ENCODE results near the gene GBP3.
"Not testable (repeated sequence)": the region's sequence is repeated elsewhere in the genome, so short reads cannot be mapped to it uniquely, and the experiment has no call there.

GBP3 gene

DNA sequence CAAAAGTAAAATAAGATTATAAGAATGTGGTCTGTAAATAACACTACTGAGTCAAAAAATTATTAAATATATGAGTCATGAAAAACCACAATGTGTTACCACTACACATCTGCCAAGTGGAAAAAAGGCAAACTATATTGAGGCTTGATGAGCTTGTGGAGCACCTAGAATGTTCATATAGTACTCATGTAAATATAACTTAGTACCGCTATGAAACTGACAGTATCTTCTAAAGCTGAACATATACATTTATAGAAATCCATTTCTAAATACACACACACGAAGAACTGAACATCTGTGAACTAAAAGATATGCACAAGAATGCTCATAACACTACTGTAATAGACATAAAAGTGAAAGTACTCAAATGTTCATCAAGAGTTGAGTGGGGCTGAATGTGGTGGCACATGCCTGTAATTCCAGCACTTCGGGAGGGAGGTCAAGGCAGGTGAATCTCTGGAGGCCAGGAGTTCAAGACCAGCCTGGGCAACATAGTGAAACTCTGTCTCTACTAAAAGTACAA lies 18.5 kb upstream of the GBP3 start:
- no peak for TF ChIP-seq FOXK2 (IDR thresholded peaks at IDR 0.05)
- no peak for TF ChIP-seq TARDBP (IDR thresholded peaks at IDR 0.05)
- TF ChIP-seq ZNF384 (IDR thresholded peaks at IDR 0.05) = no peak
- TF ChIP-seq CTBP1 (IDR thresholded peaks at IDR 0.05; ENCODE audit: borderline replicate concordance) = no peak
- TF ChIP-seq HDGF (IDR thresholded peaks at IDR 0.05; ENCODE audit: borderline replicate concordance) = no peak
- TF ChIP-seq FOXA1 (IDR thresholded peaks at IDR 0.05) = no peak
- ChIA-PET POLR2A (no interaction called here), CTCF (no interaction called here)
- DNase-seq (ENCODE audit: extremely low spot score) = no peak

- ChIA-PET CTCF (no interaction called here), POLR2A (no interaction called here)
- no peak for DNase-seq (ENCODE audit: extremely low spot score)
- TF ChIP-seq FOXM1 (IDR thresholded peaks at IDR 0.05; ENCODE audit: borderline replicate concordance) (no peak), NFRKB (IDR thresholded peaks at IDR 0.05) (no peak), HDGF (IDR thresholded peaks at IDR 0.05; ENCODE audit: borderline replicate concordance) (no peak), FOXA1 (IDR thresholded peaks at IDR 0.05) (no peak), TARDBP (IDR thresholded peaks at IDR 0.05) (no peak), BHLHE40 (IDR thresholded peaks at IDR 0.05; ENCODE audit: borderline replicate concordance) (no peak), SP1 (IDR thresholded peaks at IDR 0.05) (no peak), LEF1 (IDR thresholded peaks at IDR 0.05; ENCODE audit: borderline replicate concordance) (no peak), FOXK2 (IDR thresholded peaks at IDR 0.05) (no peak), L3MBTL2 (conservative IDR thresholded peaks at IDR 0.05) (no peak), CTBP1 (IDR thresholded peaks at IDR 0.05; ENCODE audit: borderline replicate concordance) (no peak), ELF4 (IDR thresholded peaks at IDR 0.05) (no peak), ARNT (IDR thresholded peaks at IDR 0.05) (no peak)
- TF ChIP-seq, protein P1, sequence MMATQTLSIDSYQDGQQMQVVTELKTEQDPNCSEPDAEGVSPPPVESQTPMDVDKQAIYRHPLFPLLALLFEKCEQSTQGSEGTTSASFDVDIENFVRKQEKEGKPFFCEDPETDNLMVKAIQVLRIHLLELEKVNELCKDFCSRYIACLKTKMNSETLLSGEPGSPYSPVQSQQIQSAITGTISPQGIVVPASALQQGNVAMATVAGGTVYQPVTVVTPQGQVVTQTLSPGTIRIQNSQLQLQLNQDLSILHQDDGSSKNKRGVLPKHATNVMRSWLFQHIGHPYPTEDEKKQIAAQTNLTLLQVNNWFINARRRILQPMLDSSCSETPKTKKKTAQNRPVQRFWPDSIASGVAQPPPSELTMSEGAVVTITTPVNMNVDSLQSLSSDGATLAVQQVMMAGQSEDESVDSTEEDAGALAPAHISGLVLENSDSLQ (IDR thresholded peaks at IDR 0.05) = no peak
These were observed 17.6 kb upstream of the GBP3 start for GRCh38 chr1:89040315-89040626.

GRCh38 chr1:89037186-89037585 lies 14.5 kb upstream of the GBP3 start:
- no peak for DNase-seq (ENCODE audit: extremely low spot score)
- POLR2A ChIA-PET = no interaction called here
- no peak for TF ChIP-seq BHLHE40 (IDR thresholded peaks at IDR 0.05; ENCODE audit: borderline replicate concordance)
- TF ChIP-seq L3MBTL2 (conservative IDR thresholded peaks at IDR 0.05) = no peak
- TF ChIP-seq TARDBP (IDR thresholded peaks at IDR 0.05) = no peak
- no peak for TF ChIP-seq ELF4 (IDR thresholded peaks at IDR 0.05)
- no peak for TF ChIP-seq CTBP1 (IDR thresholded peaks at IDR 0.05; ENCODE audit: borderline replicate concordance)
- TF ChIP-seq LEF1 (IDR thresholded peaks at IDR 0.05; ENCODE audit: borderline replicate concordance) = no peak
- TF ChIP-seq FOXM1 (IDR thresholded peaks at IDR 0.05; ENCODE audit: borderline replicate concordance) = no peak
- TF ChIP-seq HDGF (IDR thresholded peaks at IDR 0.05; ENCODE audit: borderline replicate concordance) = no peak
- TF ChIP-seq FOXA1 (IDR thresholded peaks at IDR 0.05) = no peak
- TF ChIP-seq, protein P1 (IDR thresholded peaks at IDR 0.05) = no peak
- no peak for TF ChIP-seq NFRKB (IDR thresholded peaks at IDR 0.05)
- TF ChIP-seq FOXK2 (IDR thresholded peaks at IDR 0.05) = no peak
- no peak for TF ChIP-seq SP1 (IDR thresholded peaks at IDR 0.05)
- TF ChIP-seq ARNT (IDR thresholded peaks at IDR 0.05) = no peak
- CTCF ChIA-PET = no interaction called here

DNA sequence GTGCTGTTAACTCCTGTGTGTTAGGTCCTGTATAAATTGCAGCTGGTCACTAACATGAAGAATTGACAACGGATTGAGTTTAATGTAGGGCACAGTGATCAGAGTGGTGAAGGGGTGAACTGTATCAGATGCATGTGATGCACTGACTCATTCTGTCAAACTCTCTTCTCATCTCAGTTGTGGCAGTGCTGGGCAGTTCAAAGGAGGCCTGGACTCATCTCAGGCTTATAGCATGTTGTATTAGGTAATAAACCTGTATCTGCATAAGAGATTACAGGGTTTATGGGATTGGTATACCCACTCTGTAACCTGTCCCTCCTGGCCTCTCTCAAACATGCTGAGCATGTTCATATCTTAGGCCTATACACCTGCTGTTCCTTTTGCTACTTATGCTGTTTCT lies 12.4 kb upstream of the GBP3 start:
- ChIA-PET POLR2A (no interaction called here), CTCF (no interaction called here)
- no peak for TF ChIP-seq SUZ12 (IDR thresholded peaks at IDR 0.05)
- TF ChIP-seq L3MBTL2 (conservative IDR thresholded peaks at IDR 0.05) = no peak
- TF ChIP-seq, protein P1 (IDR thresholded peaks at IDR 0.05) = no peak
- no peak for TF ChIP-seq ELF4 (IDR thresholded peaks at IDR 0.05)
- DNase-seq (ENCODE audit: extremely low spot score) = no peak

GRCh38 chr1:89034004-89034403 lies 11.3 kb upstream of the GBP3 start:
- DNase-seq (ENCODE audit: extremely low spot score); POLR2A ChIA-PET: not testable (repeated sequence)
- CTCF ChIA-PET = interaction anchor here (0.6 kb wide), 1 partner anchor 17 kb away, joined by 3 read pairs; no protein-coding TSS in a partner anchor

DNA sequence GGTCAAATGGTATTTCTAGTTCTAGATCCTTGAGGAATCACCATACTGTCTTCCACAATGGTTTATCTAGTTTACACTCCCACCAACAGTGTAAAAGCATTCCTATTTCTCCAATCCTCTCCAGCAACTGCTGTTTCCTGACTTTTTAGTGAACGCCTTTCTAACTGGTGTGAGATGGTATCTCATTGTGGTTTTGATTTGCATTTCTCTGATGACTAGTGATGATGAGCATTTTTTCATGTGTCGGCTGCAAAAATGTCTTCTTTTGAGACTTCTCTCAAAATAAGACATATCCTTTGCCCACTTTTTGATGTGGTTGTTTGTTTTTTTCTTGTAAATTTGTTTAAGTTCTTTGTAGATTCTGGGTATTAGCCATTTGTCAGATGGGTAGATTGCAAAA lies 6.4 kb upstream of the GBP3 start:
- DNase-seq (ENCODE audit: extremely low spot score); CTCF ChIA-PET; POLR2A ChIA-PET: not testable (repeated sequence)

DNA sequence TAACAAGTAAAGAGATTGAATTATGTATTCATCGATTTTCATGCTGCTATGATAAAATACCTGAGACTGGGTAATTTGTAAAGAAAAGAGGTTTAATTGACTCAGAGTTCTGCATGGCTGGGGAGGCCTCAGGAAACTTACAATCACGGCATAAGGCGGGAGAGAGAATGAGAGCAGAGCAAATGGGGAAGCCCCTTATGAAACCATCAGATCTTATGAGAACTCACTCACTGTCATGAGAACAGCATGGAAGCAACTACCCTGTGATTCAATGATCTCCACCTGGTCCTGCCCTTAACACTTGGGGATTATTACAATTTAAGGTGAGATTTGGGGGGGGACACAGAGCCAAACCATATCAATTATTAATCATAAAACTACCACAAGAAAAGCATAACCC lies 3.3 kb upstream of the GBP3 start:
- TF ChIP-seq LEF1 (IDR thresholded peaks at IDR 0.05; ENCODE audit: borderline replicate concordance) = no peak
- no peak for TF ChIP-seq FOXA1 (IDR thresholded peaks at IDR 0.05)
- no peak for TF ChIP-seq SUZ12 (IDR thresholded peaks at IDR 0.05)
- TF ChIP-seq FOXK2 (IDR thresholded peaks at IDR 0.05) = no peak
- no peak for TF ChIP-seq ARNT (IDR thresholded peaks at IDR 0.05)
- TF ChIP-seq L3MBTL2 (conservative IDR thresholded peaks at IDR 0.05) = no peak
- no peak for TF ChIP-seq ELF4 (IDR thresholded peaks at IDR 0.05)
- no peak for TF ChIP-seq BHLHE40 (IDR thresholded peaks at IDR 0.05; ENCODE audit: borderline replicate concordance)
- no peak for TF ChIP-seq HDGF (IDR thresholded peaks at IDR 0.05; ENCODE audit: borderline replicate concordance)
- no peak for TF ChIP-seq CTBP1 (IDR thresholded peaks at IDR 0.05; ENCODE audit: borderline replicate concordance)
- TF ChIP-seq TARDBP (IDR thresholded peaks at IDR 0.05) = no peak
- no peak for TF ChIP-seq FOXM1 (IDR thresholded peaks at IDR 0.05; ENCODE audit: borderline replicate concordance)
- TF ChIP-seq, protein P1 (IDR thresholded peaks at IDR 0.05) = no peak
- no peak for TF ChIP-seq ZNF384 (IDR thresholded peaks at IDR 0.05)
- no peak for DNase-seq (ENCODE audit: extremely low spot score)
- POLR2A ChIA-PET = no interaction called here
- CTCF ChIA-PET = no interaction called here

All from HEK293T (cell line).